ENCODE measurements around the gene LRRC56.
"Not testable (repeated sequence)": the region's sequence is repeated elsewhere in the genome, so short reads cannot be mapped to it uniquely, and the experiment has no call there.

Gene LRRC56

DNA sequence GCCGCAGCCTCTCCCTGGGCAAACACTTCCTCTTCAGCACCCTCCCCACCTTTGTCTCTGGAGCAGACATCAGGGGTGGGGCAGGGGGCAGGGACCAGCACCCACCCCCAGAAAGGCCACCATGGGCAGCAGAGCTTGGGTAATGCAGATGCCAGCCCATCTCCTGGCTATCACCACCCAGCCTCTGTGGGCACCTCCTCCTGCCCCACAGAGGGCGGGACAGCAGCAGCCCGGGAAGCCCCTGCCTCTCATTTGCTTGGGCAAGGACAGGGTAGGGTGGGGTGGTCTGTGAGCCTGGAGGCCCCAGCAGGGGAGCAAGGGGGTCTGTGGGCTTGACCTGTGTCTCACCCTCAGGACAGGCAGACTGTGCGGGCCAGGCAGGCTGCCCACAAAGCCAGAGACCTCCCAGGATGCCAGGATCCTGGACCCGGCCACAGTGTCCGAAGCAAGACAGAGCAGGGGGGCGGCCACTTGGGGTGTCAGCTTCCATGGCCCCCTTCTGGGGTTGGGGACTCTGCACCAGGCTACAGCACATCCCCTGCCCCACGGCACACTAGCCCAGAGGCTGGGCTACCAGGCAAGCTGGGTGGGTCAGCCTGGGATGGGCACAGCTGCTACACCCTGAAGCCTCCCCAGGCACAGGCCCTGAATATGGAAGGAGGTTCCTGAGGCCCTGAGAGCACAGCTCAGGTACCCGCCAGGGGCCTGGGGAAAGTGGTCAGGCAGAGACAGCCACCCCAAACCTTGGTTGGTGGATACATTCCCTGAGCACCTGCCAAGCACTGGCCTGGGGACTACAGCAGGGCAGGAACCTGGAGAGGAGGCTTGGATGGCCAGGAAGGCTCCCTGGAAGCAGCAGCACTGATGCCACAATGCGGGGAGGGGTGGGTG lies 34.8 kb upstream of the LRRC56 start:
- FAIRE-seq, result no peak

GRCh38 chr11:503179-503981 lies 33.9 kb upstream of the LRRC56 start:
- no peak for FAIRE-seq

- no peak for FAIRE-seq
Measured at GRCh38 chr11:504053-504993, 33.0 kb upstream of the LRRC56 start.

DNA sequence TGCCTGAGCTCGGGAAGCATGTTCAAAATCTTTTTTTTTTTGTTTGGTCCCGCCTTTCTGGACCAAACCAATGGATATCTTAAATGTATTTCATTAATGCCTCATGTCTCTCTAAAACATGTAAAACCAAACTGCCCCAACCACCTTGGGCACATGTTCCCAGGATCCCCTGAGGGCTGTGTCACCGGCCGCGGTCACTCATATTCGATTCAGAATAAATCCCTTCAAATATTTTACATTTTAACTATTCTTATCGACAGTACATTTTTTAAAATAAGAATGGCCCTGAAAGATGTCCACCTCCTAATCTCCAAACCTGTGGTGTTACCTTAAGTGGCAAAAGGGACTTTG lies 32.4 kb upstream of the LRRC56 start:
- no peak for FAIRE-seq

GRCh38 chr11:506238-506994 lies 30.9 kb upstream of the LRRC56 start:
- peak; percentile 65 for FAIRE-seq

DNA sequence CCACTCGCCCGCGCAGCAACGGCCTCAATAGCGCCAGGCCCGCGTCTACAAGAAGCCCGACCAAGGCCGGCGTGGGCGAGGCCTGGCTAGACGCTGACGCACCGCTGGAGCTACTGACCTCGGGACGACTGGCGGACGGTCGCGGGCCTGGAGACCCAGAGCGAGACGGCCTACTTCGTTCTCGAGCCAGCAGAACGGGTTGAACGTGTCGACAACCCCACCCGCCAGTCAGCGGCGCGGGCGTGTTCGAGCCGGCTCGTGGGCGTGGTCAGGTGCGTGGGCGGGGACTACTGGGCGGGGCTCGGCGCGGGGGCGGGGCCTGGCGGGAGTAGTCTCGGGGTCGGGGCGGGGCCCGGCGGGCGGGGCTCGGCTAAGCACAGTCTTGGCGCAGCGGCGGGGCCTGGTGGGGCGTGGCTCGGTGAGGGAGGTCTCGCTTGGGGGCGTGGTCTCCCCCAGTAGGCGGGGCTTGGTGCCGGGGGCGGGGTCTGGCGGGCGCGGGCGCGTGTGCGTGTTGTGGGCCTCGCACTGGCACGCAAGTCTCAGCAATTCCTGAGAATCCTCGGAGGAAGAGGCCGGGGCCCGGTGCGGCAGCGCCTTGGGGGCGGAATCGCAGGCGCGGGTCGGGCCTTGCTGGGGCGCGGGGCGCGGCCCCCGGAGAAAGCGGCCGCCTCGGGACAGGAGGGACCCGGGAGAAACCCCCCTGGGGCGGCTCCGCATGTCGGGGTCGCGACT lies 30.2 kb upstream of the LRRC56 start, which contains the start of gene RNH1:
Gene RNH1 (minus strand): TSS at position 248 of the 732 bp plus-strand sequence. CDS start 5,080 bp downstream, outside the sequence.
- FAIRE-seq, result no peak

DNA sequence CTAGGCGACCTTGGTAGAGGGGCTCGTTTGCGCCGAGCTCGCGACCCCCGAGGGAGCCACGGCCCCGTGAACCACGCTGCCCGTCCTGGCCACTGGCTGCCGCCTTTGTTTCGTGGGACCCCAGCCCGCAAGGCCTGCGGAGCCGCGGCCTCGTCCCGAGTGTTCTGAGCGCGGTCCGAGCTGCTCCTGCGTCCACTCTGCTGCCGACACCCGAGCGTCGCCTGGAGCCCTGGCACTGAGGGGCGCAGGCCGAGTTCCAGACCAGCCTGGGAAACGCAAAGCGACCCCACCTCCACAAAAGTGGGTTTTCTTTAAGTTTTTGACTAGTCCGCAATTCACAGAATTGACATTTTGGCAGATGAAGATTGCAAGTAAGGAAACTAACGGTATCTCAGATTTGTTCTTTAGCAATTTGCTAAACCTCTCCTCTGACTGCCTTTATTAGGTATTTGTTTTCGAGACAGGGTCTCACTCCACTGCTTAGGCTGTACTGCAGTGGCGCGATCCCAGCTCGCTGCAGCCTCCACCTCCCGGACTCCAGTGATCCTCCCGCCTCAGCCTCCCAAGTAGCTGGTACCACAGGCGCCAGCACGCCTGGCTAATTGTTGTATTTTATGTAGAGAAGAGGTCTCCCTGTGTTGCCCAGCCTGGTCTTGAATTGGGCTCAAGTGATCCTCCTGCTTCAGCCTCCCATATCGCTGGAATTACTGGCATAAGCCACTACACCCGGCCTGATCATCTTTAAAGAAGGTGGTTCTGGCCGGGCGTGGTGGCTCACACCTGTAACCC lies 29.4 kb upstream of the LRRC56 start:
- no peak for FAIRE-seq

DNA sequence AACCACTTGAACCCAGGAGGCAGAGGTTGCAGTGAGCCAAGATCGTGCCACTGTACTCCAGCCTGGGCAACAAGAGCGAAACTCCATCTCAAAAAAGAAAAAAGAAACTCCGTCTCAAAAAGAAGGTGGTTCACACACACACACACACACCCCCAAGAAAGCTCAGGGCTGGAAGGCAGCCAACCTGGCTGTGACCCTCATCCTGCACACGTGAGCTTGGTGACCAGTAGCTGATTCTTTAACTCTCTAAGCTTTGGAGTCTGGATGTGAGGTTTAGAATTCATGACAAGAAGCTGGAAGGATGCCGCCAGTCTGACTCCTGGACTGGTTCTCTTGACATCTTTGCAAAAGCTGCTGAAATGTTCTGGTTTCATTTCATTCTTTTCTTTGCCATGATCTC lies 28.4 kb upstream of the LRRC56 start:
- no peak for FAIRE-seq

DNA sequence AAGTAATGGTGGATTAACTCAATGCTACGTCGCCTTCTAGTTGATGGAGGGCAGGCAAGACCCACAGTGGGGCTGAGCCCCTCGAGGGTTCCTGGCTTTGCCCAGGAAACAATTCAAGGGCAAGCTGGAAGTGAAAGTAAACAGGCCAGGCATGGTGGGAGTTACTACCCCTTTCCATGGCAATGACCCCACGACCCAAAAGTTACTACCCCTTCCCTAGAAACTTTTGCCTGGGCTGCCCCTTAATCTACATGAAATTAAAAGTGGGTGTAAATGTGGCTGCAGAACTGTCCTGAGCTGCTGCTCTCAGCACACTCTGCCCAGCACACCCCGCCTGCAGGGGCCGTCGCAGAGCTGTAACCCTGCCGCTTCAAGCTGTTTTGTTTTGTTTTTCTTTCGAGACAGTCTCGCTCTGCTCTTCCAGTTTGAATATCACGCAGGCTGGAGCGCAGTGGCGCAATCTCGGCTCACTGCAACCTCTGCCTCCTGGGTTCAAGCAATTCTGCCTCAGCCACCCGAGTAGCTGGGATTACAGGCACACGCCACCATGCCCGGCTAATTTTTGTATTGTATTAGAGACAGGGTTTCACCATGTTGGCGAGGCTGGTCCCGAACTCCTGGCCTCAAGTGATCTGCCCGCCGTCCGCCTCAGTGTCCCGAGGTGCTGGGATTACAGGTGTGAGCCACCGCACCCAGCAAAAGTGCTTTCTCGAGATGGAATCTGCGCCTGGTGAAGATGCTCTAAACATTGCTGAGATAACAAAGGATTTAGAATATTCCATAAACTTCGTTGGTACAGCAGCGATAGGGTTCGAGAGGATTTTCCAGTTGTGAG lies 24.3 kb upstream of the LRRC56 start:
- no peak for FAIRE-seq

GRCh38 chr11:514606-515005 lies 22.7 kb upstream of the LRRC56 start:
- no peak for FAIRE-seq

- no peak for FAIRE-seq
Measured at GRCh38 chr11:515131-515530, 22.2 kb upstream of the LRRC56 start.

DNA sequence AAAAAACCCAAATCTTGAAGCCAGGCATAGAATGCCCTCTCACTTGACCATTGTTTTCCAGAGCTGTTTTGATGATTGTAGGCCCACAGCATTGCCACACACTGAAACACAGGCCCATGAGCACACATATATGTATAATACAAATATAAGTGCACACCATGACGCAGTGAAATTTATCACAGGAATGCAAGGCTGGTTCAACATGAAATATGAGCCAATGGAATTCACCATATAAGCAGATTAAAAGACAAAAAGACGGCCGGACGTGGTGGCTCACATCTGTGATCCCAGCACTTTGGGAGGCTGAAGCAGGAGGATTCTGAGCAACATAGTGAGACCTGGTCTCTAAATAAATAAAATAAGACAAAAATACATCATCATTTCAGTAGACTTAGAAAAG lies 20.9 kb upstream of the LRRC56 start:
- FAIRE-seq, result no peak

DNA sequence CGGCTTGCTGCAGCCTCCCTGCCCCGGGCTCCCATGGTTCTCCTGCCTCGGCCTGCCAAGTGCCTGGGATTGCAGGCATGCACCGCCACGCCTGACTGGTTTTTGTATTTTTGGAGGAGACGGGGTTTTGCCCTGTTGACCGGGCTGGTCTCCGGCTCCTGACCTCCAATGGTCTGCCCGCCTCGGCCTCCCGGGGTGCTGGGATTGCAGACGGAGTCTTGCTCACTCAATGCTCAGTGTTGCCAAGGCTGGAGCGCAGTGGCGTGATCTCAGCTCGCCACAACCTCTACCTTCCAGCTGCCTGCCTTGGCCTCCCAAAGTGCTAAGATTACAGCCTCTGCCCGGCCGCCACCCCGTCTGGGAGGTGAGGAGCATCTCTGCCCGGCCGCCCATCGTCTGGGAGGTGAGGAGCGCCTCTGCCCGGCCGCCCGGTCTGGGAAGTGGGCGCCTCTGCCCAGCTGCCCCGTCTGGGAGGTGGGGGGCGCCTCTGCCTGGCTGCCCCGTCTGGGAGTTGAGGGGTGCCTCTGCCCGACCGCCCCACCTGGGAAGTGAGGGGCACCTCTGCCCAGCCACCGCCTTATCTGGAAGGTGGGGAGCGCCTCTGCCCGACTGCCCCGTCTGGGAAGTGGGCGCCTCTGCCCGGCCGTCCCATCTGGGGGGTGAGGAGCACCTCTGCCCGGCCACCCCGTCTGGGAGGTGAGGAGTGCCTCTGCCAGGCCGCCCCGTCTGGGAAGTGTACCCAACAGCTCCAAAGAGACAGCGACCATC lies 20.2 kb upstream of the LRRC56 start:
- FAIRE-seq, result not testable (repeated sequence)

- no peak for FAIRE-seq
Measured at GRCh38 chr11:518463-519202, 18.7 kb upstream of the LRRC56 start.

DNA sequence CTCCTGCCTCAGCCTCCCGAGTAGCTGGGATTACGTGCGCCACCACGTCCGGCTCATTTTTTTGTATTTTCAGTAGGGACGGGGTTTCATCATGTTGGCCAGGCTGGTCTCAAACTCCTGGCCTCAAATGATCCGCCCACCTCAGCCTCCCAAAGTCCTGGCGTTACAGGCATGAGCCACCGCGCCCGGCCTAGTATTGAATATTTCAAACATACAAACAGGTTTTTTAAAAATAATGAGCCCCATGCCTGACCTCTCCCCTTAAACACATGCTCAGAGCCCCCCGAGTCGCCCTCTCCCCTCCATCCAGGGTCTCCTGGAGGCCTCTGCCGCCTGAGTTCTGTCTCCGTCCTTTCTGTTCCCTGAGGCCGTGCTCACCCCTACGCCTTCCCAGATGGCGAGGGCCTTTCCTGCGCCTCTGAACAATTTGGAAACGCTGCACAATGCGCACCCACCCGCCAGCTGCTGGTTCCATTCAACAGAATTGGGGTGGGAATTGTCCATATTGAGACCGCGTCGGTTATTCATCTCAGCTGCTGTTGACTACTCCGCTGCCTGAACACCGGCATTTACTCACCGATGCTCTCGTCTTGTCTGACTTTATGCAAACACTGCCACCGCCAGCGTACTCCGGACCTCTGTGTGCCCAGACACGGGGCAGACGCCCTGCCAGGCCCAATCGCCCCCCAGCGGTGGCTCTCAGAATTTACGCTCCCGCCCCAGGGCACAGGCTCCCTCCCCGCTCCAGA lies 16.7 kb upstream of the LRRC56 start:
- FAIRE-seq, result no peak

- no peak for FAIRE-seq
Measured at GRCh38 chr11:521177-521688, 16.1 kb upstream of the LRRC56 start.

DNA sequence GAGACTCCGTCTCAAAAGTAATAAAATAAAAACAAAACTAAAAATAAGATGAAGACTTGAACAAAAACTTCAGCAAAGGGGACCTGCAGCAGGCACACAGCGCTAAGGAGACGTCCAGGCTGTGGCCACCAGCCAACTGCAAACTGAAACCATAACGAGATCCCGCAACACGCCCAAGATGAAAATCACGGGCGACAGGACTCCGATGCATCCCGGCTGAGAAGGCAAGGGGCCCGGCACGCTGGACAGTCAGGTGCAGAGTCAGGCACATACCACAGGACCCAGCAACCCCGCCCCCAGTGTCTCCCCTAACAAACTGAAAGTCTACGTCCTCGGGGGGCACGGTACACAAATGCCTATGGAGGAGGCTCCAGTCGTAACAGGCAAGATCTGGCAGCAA lies 11.1 kb upstream of the LRRC56 start:
- no peak for FAIRE-seq
